ENCODE measurements around the gene ADGRV1.

DNA sequence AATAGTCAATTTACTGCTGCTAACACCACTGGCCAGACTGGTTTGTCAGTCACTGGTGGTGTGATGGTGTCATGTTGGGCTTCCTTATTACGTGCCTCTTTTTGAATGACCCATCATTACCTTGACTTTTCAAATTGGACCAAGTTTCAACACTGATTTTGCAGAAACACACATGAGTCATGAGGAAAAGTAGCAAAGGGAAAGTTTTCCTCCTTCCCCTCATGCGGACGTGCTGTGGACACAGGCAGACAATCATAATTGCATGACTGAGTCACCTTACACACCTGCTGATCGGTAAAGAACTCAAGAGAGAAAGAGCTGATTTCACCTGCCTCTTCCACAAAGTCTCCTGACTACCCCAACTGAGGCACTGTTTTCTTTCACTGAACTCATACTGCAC, 500.0 kb downstream of the ADGRV1 start:
- TF ChIP-seq, protein P1, sequence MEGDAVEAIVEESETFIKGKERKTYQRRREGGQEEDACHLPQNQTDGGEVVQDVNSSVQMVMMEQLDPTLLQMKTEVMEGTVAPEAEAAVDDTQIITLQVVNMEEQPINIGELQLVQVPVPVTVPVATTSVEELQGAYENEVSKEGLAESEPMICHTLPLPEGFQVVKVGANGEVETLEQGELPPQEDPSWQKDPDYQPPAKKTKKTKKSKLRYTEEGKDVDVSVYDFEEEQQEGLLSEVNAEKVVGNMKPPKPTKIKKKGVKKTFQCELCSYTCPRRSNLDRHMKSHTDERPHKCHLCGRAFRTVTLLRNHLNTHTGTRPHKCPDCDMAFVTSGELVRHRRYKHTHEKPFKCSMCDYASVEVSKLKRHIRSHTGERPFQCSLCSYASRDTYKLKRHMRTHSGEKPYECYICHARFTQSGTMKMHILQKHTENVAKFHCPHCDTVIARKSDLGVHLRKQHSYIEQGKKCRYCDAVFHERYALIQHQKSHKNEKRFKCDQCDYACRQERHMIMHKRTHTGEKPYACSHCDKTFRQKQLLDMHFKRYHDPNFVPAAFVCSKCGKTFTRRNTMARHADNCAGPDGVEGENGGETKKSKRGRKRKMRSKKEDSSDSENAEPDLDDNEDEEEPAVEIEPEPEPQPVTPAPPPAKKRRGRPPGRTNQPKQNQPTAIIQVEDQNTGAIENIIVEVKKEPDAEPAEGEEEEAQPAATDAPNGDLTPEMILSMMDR (IDR thresholded peaks at IDR 0.05): no peak
- TF ChIP-seq POLR2A (IDR thresholded peaks at IDR 0.05) (no peak), POLR2AphosphoS5 (IDR thresholded peaks at IDR 0.05) (no peak)

Data from prostate gland (tissue), 2 donors.